G401 (cell line): ENCODE data around the gene TBC1D22A. TPM values are rescaled to one million over a fixed set of nuclear protein-coding genes. Genes with fewer than 3 reads are reported as not detected.
A peak's percentile ranks its signal among the peaks of the same experiment; 100 is the strongest.

Experiments
- DNase-seq: peaks from one replicate; pipeline ENCODE4 v3.0.0-alpha.2; 2015; ENCODE audit warnings: low spot score
- in situ Hi-C: cut with HindIII; loops from 2 replicates; pipeline ENCODE4 v1.10.0; 2016; ENCODE audit warnings: low sequenced_read_pairs, mixed read lengths
- total RNA-seq: library from RNA; depleted of rRNA; stranded (reverse); fragments of >200 nt; shearing (Covaris generic); gene quantifications from 2 replicates; pipeline ENCODE4 v1.2.3, GENCODE V29; 2014

The TBC1D22A gene
- total RNA-seq, 1 experiment from 2014 or later = 11.1 TPM

- in situ Hi-C loops = no loop called here
Observed at GRCh38 chr22:46887978-46888377, 125.5 kb downstream of the TBC1D22A start.

GRCh38 chr22:46890819-46891218 is 128.4 kb downstream of the TBC1D22A start:
- in situ Hi-C loops = no loop called here

More at GRCh38 chr22:46887978-46888377, 125.5 kb downstream of the TBC1D22A start:
- DNase-seq = no peak

GRCh38 chr22:46891382-46891951 is 129.0 kb downstream of the TBC1D22A start:
- in situ Hi-C loops = no loop called here
- DNase-seq = no peak

More at GRCh38 chr22:46890819-46891218, 128.4 kb downstream of the TBC1D22A start:
- DNase-seq = no peak

GRCh38 chr22:46892866-46893265 is 130.4 kb downstream of the TBC1D22A start:
- in situ Hi-C loops = no loop called here

GRCh38 chr22:46893281-46894020 is 131.0 kb downstream of the TBC1D22A start:
- DNase-seq = no peak
- in situ Hi-C loops = no loop called here

More at GRCh38 chr22:46892866-46893265, 130.4 kb downstream of the TBC1D22A start:
- no peak for DNase-seq

GRCh38 chr22:46894081-46894671 is 131.7 kb downstream of the TBC1D22A start:
- in situ Hi-C loops = no loop called here
- peak; percentile 12 for DNase-seq

- in situ Hi-C loops = no loop called here
Observed at GRCh38 chr22:46894851-46895640, 132.6 kb downstream of the TBC1D22A start.

GRCh38 chr22:46895753-46896152 is 133.3 kb downstream of the TBC1D22A start:
- in situ Hi-C loops = no loop called here
- DNase-seq = no peak

More at GRCh38 chr22:46894851-46895640, 132.6 kb downstream of the TBC1D22A start:
- DNase-seq = no peak

GRCh38 chr22:46896166-46896565 is 133.7 kb downstream of the TBC1D22A start:
- DNase-seq = no peak
- in situ Hi-C loops = no loop called here

GRCh38 chr22:46896568-46897245 is 134.3 kb downstream of the TBC1D22A start:
- no peak for DNase-seq

GRCh38 chr22:46897246-46897623 is 134.8 kb downstream of the TBC1D22A start:
- in situ Hi-C loops = no loop called here
- DNase-seq = no peak

More at GRCh38 chr22:46896568-46897245, 134.3 kb downstream of the TBC1D22A start:
- in situ Hi-C loops = no loop called here

GRCh38 chr22:46900549-46900948 is 138.1 kb downstream of the TBC1D22A start:
- in situ Hi-C loops = no loop called here

GRCh38 chr22:46902436-46902835 is 140.0 kb downstream of the TBC1D22A start:
- DNase-seq = no peak
- in situ Hi-C loops = no loop called here

More at GRCh38 chr22:46900549-46900948, 138.1 kb downstream of the TBC1D22A start:
- no peak for DNase-seq

GRCh38 chr22:46902998-46903916 is 140.8 kb downstream of the TBC1D22A start:
- peak; percentile 33 for DNase-seq
- in situ Hi-C loops = no loop called here

GRCh38 chr22:46905415-46905814 is 143.0 kb downstream of the TBC1D22A start:
- in situ Hi-C loops = no loop called here
- no peak for DNase-seq

- in situ Hi-C loops = no loop called here
- DNase-seq = no peak
Observed at GRCh38 chr22:46905834-46906233, 143.4 kb downstream of the TBC1D22A start.

GRCh38 chr22:46906326-46907045 is 144.0 kb downstream of the TBC1D22A start:
- in situ Hi-C loops = no loop called here
- no peak for DNase-seq
